ENCODE measurements around the gene SLC17A9. TPM values are rescaled to one million over a fixed set of nuclear protein-coding genes. Genes with fewer than 3 reads are reported as not detected.

The SLC17A9 gene
- total and polyA plus RNA-seq, 12 donors: 0.17 to 69.1 (median 2.9) TPM

GRCh38 chr20:62908971-62909791 lies 43.3 kb upstream of the SLC17A9 start:
- Histone ChIP-seq H3K27ac (no peak overlapping the region), H3K9me3 (replicated peaks in 1 of 3) (no peaks in the 10 kb centered on the region), H3K27me3 (no peaks in the 10 kb centered on the region), H3K36me3 (replicated peaks in 1 of 2) (peaks cover 0 to 80% of the 10 kb centered on the region in 2 donors), H3K4me1 (replicated peaks in 1 of 2) (peaks cover 8 to 12% of the 10 kb centered on the region in 2 donors), H3K4me3 (no peak overlapping the region)
- TF ChIP-seq POLR2A (IDR thresholded peaks at IDR 0.05) (no peak), CTCF (IDR thresholded peaks at IDR 0.05) (no peak)
- WGBS, 4 donors: 86 to 87% (median 87%) methylated on average over 15 to 18 of the region's 18 CpGs
- intact Hi-C loops (cut with DNase I): no loop called here
- no peak for DNase-seq

DNA sequence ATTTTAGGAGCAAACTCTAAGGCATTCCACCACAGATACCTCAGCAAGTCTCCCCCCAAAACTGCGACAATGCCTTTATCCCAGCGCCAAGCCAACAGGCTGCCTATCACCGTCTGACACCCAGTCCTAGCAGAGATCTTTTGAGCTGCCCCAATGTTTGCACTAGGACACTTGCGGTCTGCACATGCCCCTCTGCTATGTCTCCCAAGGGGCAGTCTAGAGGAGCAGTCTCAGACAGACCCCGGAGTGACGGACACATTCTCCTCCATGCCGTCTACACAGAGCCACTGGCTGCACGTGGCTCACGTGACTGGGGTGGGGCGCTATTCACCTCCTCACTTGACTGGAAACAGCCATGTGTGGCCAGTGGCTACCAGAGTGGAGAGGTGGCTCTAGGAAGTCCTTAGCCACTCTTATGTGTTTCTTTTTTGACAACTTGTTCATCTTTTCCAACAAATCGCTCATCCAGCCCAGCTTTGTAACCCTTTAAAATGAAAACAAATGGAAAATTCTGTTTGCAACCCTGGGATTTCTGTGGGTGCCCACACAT lies 42.2 kb upstream of the SLC17A9 start:
- Histone ChIP-seq H3K27ac (no peak overlapping the region), H3K36me3 (replicated peaks in 1 of 2) (peaks cover 0 to 69% of the 10 kb centered on the region in 2 donors), H3K4me1 (replicated peaks in 1 of 2) (peaks cover 13 to 23% of the 10 kb centered on the region in 2 donors), H3K27me3 (no peaks in the 10 kb centered on the region), H3K9me3 (replicated peaks in 1 of 3) (no peaks in the 10 kb centered on the region), H3K4me3 (no peak overlapping the region)
- DNase-seq: no peak
- TF ChIP-seq CTCF (IDR thresholded peaks at IDR 0.05) (no peak), POLR2A (IDR thresholded peaks at IDR 0.05) (no peak)
- intact Hi-C loops (cut with DNase I): no loop called here
- 88 to 92% (median 91%) methylated on average over 10 to 11 of the region's 11 CpGs for WGBS, 4 donors

DNA sequence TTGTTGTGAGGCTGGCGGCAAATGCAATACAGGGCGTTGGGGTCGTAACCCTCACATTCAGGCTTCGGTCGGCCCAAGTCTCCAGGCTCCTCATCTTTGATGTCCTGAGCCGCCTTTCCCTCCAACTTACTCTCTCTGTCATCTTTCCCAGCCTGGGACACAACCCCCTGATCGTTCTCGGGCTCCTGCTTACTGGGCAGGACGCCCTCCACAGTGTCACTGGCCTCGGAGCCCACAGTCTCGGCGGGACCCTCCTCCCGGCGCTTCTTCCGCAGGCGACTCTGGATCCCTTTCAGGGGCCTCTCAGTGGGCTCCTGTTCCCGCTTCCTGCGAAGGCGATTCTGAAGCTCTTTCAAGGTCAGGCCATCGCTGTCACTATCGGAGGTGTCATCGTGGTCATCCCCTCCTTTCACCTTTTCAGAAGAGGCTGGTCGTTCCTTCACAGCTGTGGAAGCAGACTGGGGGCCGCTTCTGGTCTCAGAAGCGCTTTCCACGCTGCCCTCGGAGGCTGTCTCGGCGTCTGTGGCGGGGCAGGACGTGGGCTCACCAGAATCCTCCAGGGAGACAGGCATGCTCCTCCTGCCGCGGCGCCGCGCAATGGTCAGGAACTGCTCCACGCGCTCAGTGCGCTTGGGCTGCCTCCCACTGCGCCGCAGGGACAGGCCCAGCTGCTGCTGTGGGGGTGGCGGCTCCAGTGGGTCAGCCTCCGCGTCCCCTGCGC lies 41.6 kb upstream of the SLC17A9 start:
- Histone ChIP-seq H3K9me3 (replicated peaks in 1 of 3) (no peaks in the 10 kb centered on the region), H3K36me3 (replicated peaks in 1 of 2) (peaks cover 0 to 63% of the 10 kb centered on the region in 2 donors), H3K27me3 (no peaks in the 10 kb centered on the region), H3K27ac (no peak overlapping the region), H3K4me3 (no peak overlapping the region), H3K4me1 (replicated peaks in 1 of 2) (peaks cover 15 to 24% of the 10 kb centered on the region in 2 donors)
- WGBS, 4 donors: 90 to 93% (median 91%) methylated on average over 40 to 45 of the region's 45 CpGs
- TF ChIP-seq CTCF (IDR thresholded peaks at IDR 0.05) (no peak), POLR2A (IDR thresholded peaks at IDR 0.05) (no peak)
- DNase-seq: no peak
- intact Hi-C loops (cut with DNase I): no loop called here

- Histone ChIP-seq H3K27me3 (no peaks in the 10 kb centered on the region), H3K36me3 (replicated peaks in 1 of 2) (peaks cover 0 to 54% of the 10 kb centered on the region in 2 donors), H3K27ac (no peak overlapping the region), H3K9me3 (replicated peaks in 1 of 3) (no peaks in the 10 kb centered on the region), H3K4me1 (replicated peaks in 1 of 2) (peaks cover 17 to 28% of the 10 kb centered on the region in 2 donors), H3K4me3 (no peak overlapping the region)
- 61 to 77% (median 67%) methylated on average over 9 to 10 of the region's 10 CpGs for WGBS, 4 donors
- no peak for TF ChIP-seq POLR2A (IDR thresholded peaks at IDR 0.05)
- no peak for TF ChIP-seq CTCF (IDR thresholded peaks at IDR 0.05)
- intact Hi-C loops (cut with DNase I): no loop called here
- no peak for DNase-seq
Measured at GRCh38 chr20:62911701-62912280, 40.7 kb upstream of the SLC17A9 start.

Measured in adrenal gland (tissue), 12 donors.